CD4-positive, CD25-positive, alpha-beta regulatory T cell (primary cell): ENCODE measurements around the gene COPS2. TPM values are rescaled to one million over a fixed set of nuclear protein-coding genes. Genes with fewer than 3 reads are reported as not detected.

ENCODE experiments used
- ATAC-seq, 2 donors: fragments of 150-1000 bp; cut with Tn5 transposase; one replicate each; pipeline ENCODE4 v1.10.0; 2021; ENCODE audit warnings: low read depth in 2 of 2, moderate number of reproducible peaks in 2 of 2, moderate library complexity in 1 of 2
- DNase-seq, 3 donors: peaks; one replicate each; pipeline versions ENCODE4 v3.0.0 to v3.0.0-alpha.2; 2012 to 2022; ENCODE audit warnings: mixed read lengths in 1 of 3
- H3K27ac ChIP-seq: one replicate; pipeline ENCODE4 v1.7.0; 2013; ENCODE audit warnings: mild to moderate bottlenecking, low read length; ENCODE audit not compliant: insufficient read depth, poor library complexity, severe bottlenecking
- H3K27me3 ChIP-seq: one replicate; pipeline ENCODE4 v1.7.0; 2013; ENCODE audit warnings: low read length; ENCODE audit not compliant: control insufficient read depth, insufficient read depth
- H3K36me3 ChIP-seq: one replicate; pipeline ENCODE4 v1.7.0; 2013; ENCODE audit warnings: mild to moderate bottlenecking, low read length, moderate library complexity; ENCODE audit not compliant: control insufficient read depth, insufficient read depth
- H3K4me1 ChIP-seq: 2 replicates; pipeline ENCODE4 v1.7.0; 2013; ENCODE audit warnings: mild to moderate bottlenecking, low read length; ENCODE audit not compliant: insufficient read depth, control insufficient read depth, poor library complexity, severe bottlenecking
- H3K4me3 ChIP-seq: one replicate; pipeline ENCODE4 v1.7.0; 2013; ENCODE audit warnings: low read depth, mild to moderate bottlenecking, low read length, moderate library complexity
- H3K9me3 ChIP-seq, 2 experiments: 1 replicate in 1 of 2; 2 replicates in 1 of 2; pipeline ENCODE4 v1.7.0; 2013; ENCODE audit warnings: low read length in 2 of 2, mild to moderate bottlenecking in 1 of 2, moderate library complexity in 1 of 2; ENCODE audit not compliant: control insufficient read depth in 2 of 2
- H3K27ac Mint-ChIP-seq, 3 donors: one replicate each; pipeline ENCODE4 v1.8.0; 2020 to 2022; ENCODE audit warnings: mild to moderate bottlenecking in 3 of 3, mixed read lengths in 3 of 3, moderate library complexity in 2 of 3
- H3K27me3 Mint-ChIP-seq: one replicate; pipeline ENCODE4 v1.8.0; 2022; ENCODE audit warnings: mild to moderate bottlenecking, mixed read lengths
- H3K36me3 Mint-ChIP-seq: one replicate; pipeline ENCODE4 v1.8.0; 2020; ENCODE audit warnings: mixed read lengths
- H3K4me1 Mint-ChIP-seq, 4 donors: one replicate each; pipeline ENCODE4 v1.8.0; 2020 to 2022; ENCODE audit warnings: mixed read lengths in 4 of 4, mild to moderate bottlenecking in 1 of 4
- H3K4me3 Mint-ChIP-seq, 4 donors: one replicate each; pipeline ENCODE4 v1.8.0; 2020 to 2022; ENCODE audit warnings: mild to moderate bottlenecking in 4 of 4, mixed read lengths in 4 of 4, moderate library complexity in 3 of 4
- H3K9me3 Mint-ChIP-seq, 7 donors: one replicate each; pipeline ENCODE4 v1.8.0; 2020 to 2022; ENCODE audit warnings: mixed read lengths in 7 of 7, mild to moderate bottlenecking in 3 of 7, moderate library complexity in 2 of 7
- polyA plus RNA-seq, 4 donors: library from polyadenylated mRNA; unstranded; fragments of 300-500 nt; fragmentation: Illumina TruSeq; gene quantifications; one replicate each; pipeline ENCODE4 v1.2.3, GENCODE V29; 2021
- total RNA-seq: library from RNA; stranded (reverse); gene quantifications from one replicate; pipeline ENCODE4 v1.2.3, GENCODE V29; 2022

Gene COPS2
- total and polyA plus RNA-seq, 5 donors from 2014 or later = 38.1 to 102 (median 41.8) TPM

DNA sequence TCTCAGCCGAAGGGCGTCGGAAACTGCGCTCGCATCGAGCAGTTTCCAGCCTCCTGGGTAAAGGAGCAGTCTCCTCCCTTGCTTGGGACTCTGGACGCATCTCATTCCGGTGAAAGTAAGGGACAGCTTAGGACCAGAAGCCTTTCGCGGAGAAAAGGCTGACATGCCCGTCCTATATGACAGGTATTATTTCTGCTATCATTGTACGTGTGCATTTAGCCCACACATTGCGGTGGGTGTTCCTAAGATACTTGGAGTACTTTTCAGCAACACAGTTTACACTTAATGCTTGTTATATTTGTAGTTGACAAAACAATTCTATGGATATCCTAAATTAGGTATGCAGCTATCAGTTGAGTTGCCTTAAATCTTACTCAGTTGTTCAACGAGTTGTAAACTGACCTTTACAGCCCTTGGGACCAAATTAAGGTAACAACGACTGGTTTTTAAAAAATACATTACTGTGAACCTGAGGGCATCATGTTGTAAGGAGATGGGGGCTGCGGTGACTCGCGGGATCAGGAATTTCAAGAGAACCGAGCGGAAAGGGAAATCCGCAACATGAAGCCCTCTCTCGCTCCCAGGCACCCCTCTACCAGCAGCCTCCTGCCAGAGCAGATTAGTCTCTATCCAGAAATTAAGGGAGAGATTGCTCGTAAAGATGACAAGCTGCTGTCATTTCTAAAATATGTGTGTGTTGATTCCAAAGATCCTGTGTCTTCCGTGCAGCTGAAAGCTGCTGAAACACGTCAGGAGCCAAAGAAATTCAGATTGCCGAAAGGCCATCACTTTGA lies 632 bp upstream of the COPS2 start:
- Histone ChIP-seq H3K4me1 (peaks cover 42% of the 10 kb centered on the region), H3K27me3 (no peaks in the 10 kb centered on the region), H3K4me3 (peak overlapping the region; percentile 99), H3K36me3 (no peaks in the 10 kb centered on the region), H3K27ac (peak overlapping the region; percentile 89), H3K9me3 (no peaks in the 10 kb centered on the region)
- ATAC-seq = peak; percentile 7 to 14
- Mint-ChIP-seq H3K36me3 (peaks cover 4% of the 10 kb centered on the region), H3K27me3 (no peaks in the 10 kb centered on the region), H3K4me1 (peaks cover 41 to 62% (median 45%) of the 10 kb centered on the region in 4 donors), H3K4me3 (peak overlapping the region; percentile 95 to 100 (median 100)), H3K9me3 (no peaks in the 10 kb centered on the region), H3K27ac (peak overlapping the region; percentile 99 to 100 (median 100))
- peak in 1 of 3 donors; percentile 5 for DNase-seq

DNA sequence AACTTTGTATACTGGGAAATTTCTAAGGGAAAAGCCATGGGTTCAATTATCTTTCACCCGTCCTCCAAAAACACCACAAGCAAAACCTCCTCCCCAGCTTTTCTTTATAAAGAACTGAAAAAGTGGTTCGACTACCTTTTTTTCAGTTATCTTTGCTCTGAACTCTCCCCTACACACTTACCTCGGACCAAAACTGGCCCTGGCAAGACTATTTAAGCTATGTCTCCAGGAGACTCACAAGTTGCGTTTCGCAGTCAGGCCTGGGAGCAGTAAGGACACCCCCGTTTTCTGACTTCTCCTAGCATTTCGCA lies 645 bp downstream of the COPS2 start:
- H3K4me3 ChIP-seq = peak overlapping the region; percentile 99
- Mint-ChIP-seq H3K4me1 (peaks cover 47 to 70% (median 51%) of the 10 kb centered on the region in 4 donors), H3K9me3 (no peaks in the 10 kb centered on the region), H3K4me3 (peak overlapping the region; percentile 95 to 100 (median 100)), H3K36me3 (peaks cover 4% of the 10 kb centered on the region), H3K27me3 (no peaks in the 10 kb centered on the region), H3K27ac (peak overlapping the region; percentile 99 to 100 (median 100))
- no peaks in the 10 kb centered on the region for H3K27me3 ChIP-seq
- H3K27ac ChIP-seq = peak overlapping the region; percentile 89
- ATAC-seq = no peak
- no peaks in the 10 kb centered on the region for H3K36me3 ChIP-seq
- DNase-seq = no peak
- peaks cover 42% of the 10 kb centered on the region for H3K4me1 ChIP-seq
- H3K9me3 ChIP-seq = no peaks in the 10 kb centered on the region

DNA sequence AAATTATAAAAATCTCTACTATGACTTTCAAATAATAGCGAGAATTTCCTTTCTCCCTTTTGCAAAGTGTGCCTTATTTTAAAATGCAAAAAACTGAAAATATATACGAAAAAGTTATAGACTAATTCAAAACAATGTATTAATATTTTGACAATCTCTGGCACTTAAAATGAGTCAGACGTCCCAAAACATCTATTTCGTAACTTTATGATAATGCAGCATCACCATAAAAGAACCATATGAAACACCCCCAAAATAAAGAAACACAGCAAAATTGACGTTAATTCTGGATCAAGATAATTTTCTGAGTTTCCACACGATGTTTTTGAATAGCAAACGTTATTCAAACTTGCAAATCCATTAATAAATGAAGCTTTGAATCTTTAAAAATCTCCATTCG lies 1.0 kb downstream of the COPS2 start:
- peaks cover 50 to 74% (median 55%) of the 10 kb centered on the region in 4 donors for H3K4me1 Mint-ChIP-seq
- H3K36me3 Mint-ChIP-seq = peaks cover 4% of the 10 kb centered on the region
- peaks cover 3% of the 10 kb centered on the region for H3K36me3 ChIP-seq
- no peaks in the 10 kb centered on the region for H3K27me3 Mint-ChIP-seq
- no peaks in the 10 kb centered on the region for H3K9me3 Mint-ChIP-seq
- H3K4me3 ChIP-seq = peak overlapping the region; percentile 99
- H3K27me3 ChIP-seq = no peaks in the 10 kb centered on the region
- H3K27ac ChIP-seq = peak overlapping the region; percentile 89
- no peak for DNase-seq
- no peaks in the 10 kb centered on the region for H3K9me3 ChIP-seq
- H3K4me3 Mint-ChIP-seq = peak overlapping the region; percentile 95 to 100 (median 100)
- peak overlapping the region; percentile 99 to 100 (median 100) for H3K27ac Mint-ChIP-seq
- no peak for ATAC-seq
- H3K4me1 ChIP-seq = peaks cover 42% of the 10 kb centered on the region

DNA sequence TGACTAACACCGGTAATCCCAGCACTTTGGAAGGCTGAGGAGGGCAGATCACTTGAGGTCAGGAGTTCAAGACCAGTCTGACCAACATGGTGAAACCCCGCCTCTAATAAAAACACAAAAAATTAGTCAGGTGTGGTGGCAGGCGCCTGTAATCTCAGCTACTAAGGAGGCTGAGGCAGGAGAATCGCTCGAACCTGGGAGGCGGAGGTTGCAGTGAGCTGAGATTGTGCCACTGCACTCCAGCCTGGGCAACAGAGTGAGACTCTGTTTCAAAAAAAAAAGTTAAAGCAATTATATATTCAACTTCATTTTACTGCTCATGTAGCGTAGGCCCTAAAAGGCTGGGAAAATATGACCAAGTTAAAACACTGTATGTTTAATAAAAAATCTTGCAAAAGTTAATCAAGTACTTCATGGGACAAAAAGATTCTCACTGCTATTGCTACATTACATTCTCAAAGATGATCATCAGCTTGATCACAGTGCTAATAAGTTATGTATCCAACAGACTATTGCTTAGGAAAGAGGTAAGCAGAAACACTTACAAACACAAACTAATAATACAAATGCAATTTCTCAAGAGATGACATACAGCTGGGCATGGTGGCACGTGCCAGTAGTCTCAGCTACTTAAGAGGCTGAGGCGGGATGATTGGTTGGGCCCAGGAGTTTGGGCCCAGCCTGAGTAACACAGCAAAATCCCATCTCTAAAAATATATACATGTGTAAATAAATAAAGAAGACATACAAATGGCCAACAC lies 2.7 kb downstream of the COPS2 start:
- peaks cover 3% of the 10 kb centered on the region for H3K36me3 ChIP-seq
- peak overlapping the region; percentile 62 to 100 (median 100) for H3K4me3 Mint-ChIP-seq
- H3K4me1 ChIP-seq = peaks cover 46% of the 10 kb centered on the region

DNA sequence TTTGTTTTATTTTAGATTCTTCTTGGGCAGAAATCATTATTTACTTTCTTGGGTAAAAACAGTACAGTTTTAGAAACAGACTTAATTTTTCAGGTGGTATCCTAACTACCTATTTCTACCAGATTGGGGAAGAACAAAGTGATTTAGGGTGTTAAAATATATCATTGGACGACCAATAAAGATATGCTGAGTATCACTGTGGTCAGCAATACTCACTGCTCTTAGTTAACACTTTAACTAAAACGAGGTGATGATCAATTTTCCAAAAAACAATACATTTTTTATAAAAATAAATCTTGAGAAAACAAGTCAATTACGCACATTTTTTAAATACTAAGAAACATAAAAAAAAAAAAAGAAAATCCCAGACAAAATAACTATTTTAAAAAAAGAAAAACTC lies 3.6 kb downstream of the COPS2 start:
- ATAC-seq (no peak), DNase-seq (no peak)
- H3K27ac Mint-ChIP-seq = no peak overlapping the region
- H3K9me3 Mint-ChIP-seq = no peaks in the 10 kb centered on the region
- peak overlapping the region in 1 of 4 donors; percentile 99 for H3K4me3 Mint-ChIP-seq
- H3K27ac ChIP-seq = no peak overlapping the region
- H3K27me3 ChIP-seq = no peaks in the 10 kb centered on the region
- H3K36me3 ChIP-seq = peaks cover 3% of the 10 kb centered on the region
- peaks cover 4% of the 10 kb centered on the region for H3K36me3 Mint-ChIP-seq
- H3K4me1 Mint-ChIP-seq = peaks cover 56 to 85% (median 66%) of the 10 kb centered on the region in 4 donors
- no peak overlapping the region for H3K4me3 ChIP-seq
- no peaks in the 10 kb centered on the region for H3K27me3 Mint-ChIP-seq
- peaks cover 47% of the 10 kb centered on the region for H3K4me1 ChIP-seq
- no peaks in the 10 kb centered on the region for H3K9me3 ChIP-seq

More for the DNA sequence above, 2.7 kb downstream of the COPS2 start:
- Histone ChIP-seq H3K4me3 (peak overlapping the region; percentile 99), H3K9me3 (no peaks in the 10 kb centered on the region), H3K27me3 (no peaks in the 10 kb centered on the region), H3K27ac (peak overlapping the region; percentile 1)
- H3K36me3 Mint-ChIP-seq = peaks cover 4% of the 10 kb centered on the region
- DNase-seq = no peak
- H3K27ac Mint-ChIP-seq = no peak overlapping the region
- H3K4me1 Mint-ChIP-seq = peaks cover 60 to 85% (median 65%) of the 10 kb centered on the region in 4 donors
- no peaks in the 10 kb centered on the region for H3K9me3 Mint-ChIP-seq
- no peaks in the 10 kb centered on the region for H3K27me3 Mint-ChIP-seq
- no peak for ATAC-seq

DNA sequence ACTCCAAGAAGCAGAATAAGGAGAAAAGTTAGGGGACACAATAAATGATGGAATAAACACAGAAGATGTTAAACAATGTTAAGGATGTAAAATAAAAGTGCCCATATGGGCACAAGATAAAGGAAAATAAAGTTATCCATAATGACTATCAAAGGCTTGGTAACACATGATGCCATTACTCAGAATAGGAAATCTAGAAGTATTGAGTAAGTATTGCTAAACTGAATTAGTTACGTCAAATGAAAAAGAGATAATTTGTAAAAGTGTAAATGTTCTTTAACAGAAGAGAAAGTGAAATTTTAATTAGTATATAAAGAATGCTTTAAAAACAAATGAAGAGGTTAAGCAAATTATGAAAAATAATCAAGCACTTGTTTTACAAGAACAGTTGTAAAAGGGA lies 6.7 kb downstream of the COPS2 start:
- no peaks in the 10 kb centered on the region for H3K9me3 ChIP-seq
- H3K36me3 ChIP-seq = peaks cover 12% of the 10 kb centered on the region
- DNase-seq (no peak), ATAC-seq (no peak)
- Mint-ChIP-seq H3K4me3 (peak overlapping the region in 1 of 4 donors; percentile 74), H3K4me1 (peaks cover 43 to 72% (median 60%) of the 10 kb centered on the region in 4 donors), H3K27ac (peak overlapping the region in 2 of 3 donors; percentile 15 to 67), H3K9me3 (no peaks in the 10 kb centered on the region), H3K27me3 (no peaks in the 10 kb centered on the region), H3K36me3 (no peaks in the 10 kb centered on the region)
- H3K4me1 ChIP-seq = peaks cover 31% of the 10 kb centered on the region
- no peak overlapping the region for H3K27ac ChIP-seq
- peak overlapping the region; percentile 17 for H3K4me3 ChIP-seq
- no peaks in the 10 kb centered on the region for H3K27me3 ChIP-seq

DNA sequence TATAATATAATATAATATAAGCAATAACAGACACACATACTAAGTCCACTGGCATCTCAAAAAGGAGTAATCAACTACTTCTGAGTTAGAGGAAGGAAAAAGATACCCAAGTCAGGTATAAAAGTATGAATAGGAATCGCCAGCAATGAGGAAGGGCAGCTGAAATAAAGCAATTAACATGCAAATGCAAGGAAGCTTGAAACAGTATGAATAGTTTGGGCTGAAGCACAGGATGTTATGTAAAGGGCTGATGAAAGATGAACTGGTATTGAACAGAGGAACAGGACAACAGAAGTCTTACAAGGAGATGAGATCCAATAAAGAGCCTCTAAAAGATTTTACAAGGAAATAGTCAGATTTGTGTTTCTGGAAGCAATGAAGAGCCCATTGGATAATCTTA lies 7.1 kb downstream of the COPS2 start:
- Mint-ChIP-seq H3K9me3 (no peaks in the 10 kb centered on the region), H3K27me3 (no peaks in the 10 kb centered on the region), H3K36me3 (peaks cover 2% of the 10 kb centered on the region), H3K4me3 (peak overlapping the region in 2 of 4 donors; percentile 1 to 74), H3K27ac (peak overlapping the region in 2 of 3 donors; percentile 15 to 67), H3K4me1 (peaks cover 40 to 67% (median 58%) of the 10 kb centered on the region in 4 donors)
- DNase-seq (no peak), ATAC-seq (no peak)
- H3K4me3 ChIP-seq = peak overlapping the region; percentile 17
- no peaks in the 10 kb centered on the region for H3K27me3 ChIP-seq
- H3K4me1 ChIP-seq = peaks cover 26% of the 10 kb centered on the region
- H3K27ac ChIP-seq = no peak overlapping the region
- H3K9me3 ChIP-seq = no peaks in the 10 kb centered on the region
- peaks cover 14% of the 10 kb centered on the region for H3K36me3 ChIP-seq
